ENCODE results near the gene ERCC4.

ERCC4 gene

GRCh38 chr16:13936155-13936554, 16.2 kb downstream of the ERCC4 start:
- peaks cover 57% of the 10 kb centered on the region for H3K36me3 Mint-ChIP-seq (ENCODE audit: low read depth)
- H3K27ac Mint-ChIP-seq: peak overlapping the region; percentile 16
- H3K4me3 Mint-ChIP-seq: no peak overlapping the region
- H3K27me3 Mint-ChIP-seq (ENCODE audit: low read depth, poor library complexity): no peaks in the 10 kb centered on the region
- H3K9me3 Mint-ChIP-seq: no peaks in the 10 kb centered on the region
- no peaks in the 10 kb centered on the region for H3K4me1 Mint-ChIP-seq
- no peak for TF ChIP-seq CTCF (IDR thresholded peaks at IDR 0.05)
- DNase-seq: no peak

GRCh38 chr16:13936596-13937081, 16.7 kb downstream of the ERCC4 start:
- no peak for TF ChIP-seq CTCF (IDR thresholded peaks at IDR 0.05)
- Mint-ChIP-seq H3K27ac (peak overlapping the region; percentile 16), H3K36me3 (ENCODE audit: low read depth) (peaks cover 57% of the 10 kb centered on the region), H3K4me1 (no peaks in the 10 kb centered on the region), H3K9me3 (no peaks in the 10 kb centered on the region), H3K4me3 (no peak overlapping the region), H3K27me3 (ENCODE audit: low read depth, poor library complexity) (no peaks in the 10 kb centered on the region)
- no peak for DNase-seq

- Mint-ChIP-seq H3K27me3 (ENCODE audit: low read depth, poor library complexity) (no peaks in the 10 kb centered on the region), H3K27ac (no peak overlapping the region), H3K9me3 (no peaks in the 10 kb centered on the region), H3K36me3 (ENCODE audit: low read depth) (peaks cover 50% of the 10 kb centered on the region), H3K4me3 (no peak overlapping the region), H3K4me1 (no peaks in the 10 kb centered on the region)
- TF ChIP-seq CTCF (IDR thresholded peaks at IDR 0.05): no peak
- no peak for DNase-seq
Observed at GRCh38 chr16:13937411-13937810, 17.5 kb downstream of the ERCC4 start.

- no peaks in the 10 kb centered on the region for H3K27me3 Mint-ChIP-seq (ENCODE audit: low read depth, poor library complexity)
- no peaks in the 10 kb centered on the region for H3K4me1 Mint-ChIP-seq
- DNase-seq: no peak
- peaks cover 50% of the 10 kb centered on the region for H3K36me3 Mint-ChIP-seq (ENCODE audit: low read depth)
- no peak overlapping the region for H3K4me3 Mint-ChIP-seq
- TF ChIP-seq CTCF (IDR thresholded peaks at IDR 0.05): no peak
- H3K27ac Mint-ChIP-seq: no peak overlapping the region
- H3K9me3 Mint-ChIP-seq: no peaks in the 10 kb centered on the region
Observed at GRCh38 chr16:13938480-13938879, 18.5 kb downstream of the ERCC4 start.

- DNase-seq: no peak
- no peak overlapping the region for H3K4me3 Mint-ChIP-seq
- no peaks in the 10 kb centered on the region for H3K4me1 Mint-ChIP-seq
- peaks cover 48% of the 10 kb centered on the region for H3K36me3 Mint-ChIP-seq (ENCODE audit: low read depth)
- H3K27me3 Mint-ChIP-seq (ENCODE audit: low read depth, poor library complexity): no peaks in the 10 kb centered on the region
- no peak for TF ChIP-seq CTCF (IDR thresholded peaks at IDR 0.05)
- H3K9me3 Mint-ChIP-seq: no peaks in the 10 kb centered on the region
- H3K27ac Mint-ChIP-seq: no peak overlapping the region
Observed at GRCh38 chr16:13939821-13940220, 19.9 kb downstream of the ERCC4 start.

- Mint-ChIP-seq H3K9me3 (no peaks in the 10 kb centered on the region), H3K4me1 (no peaks in the 10 kb centered on the region), H3K27ac (peak overlapping the region; percentile 8), H3K36me3 (ENCODE audit: low read depth) (peaks cover 47% of the 10 kb centered on the region), H3K27me3 (ENCODE audit: low read depth, poor library complexity) (no peaks in the 10 kb centered on the region), H3K4me3 (no peak overlapping the region)
- DNase-seq: no peak
- no peak for TF ChIP-seq CTCF (IDR thresholded peaks at IDR 0.05)
Observed at GRCh38 chr16:13940397-13940933, 20.5 kb downstream of the ERCC4 start.

Data from nephron progenitor cell (in vitro differentiated cells).